GM19324 (cell line): ENCODE measurements around the gene RAB12.
"Not testable (repeated sequence)": the region's sequence is repeated elsewhere in the genome, so short reads cannot be mapped to it uniquely, and the experiment has no call there.

Experiments
- ATAC-seq: cut with Tn5 transposase; IDR thresholded peaks from one replicate; pipeline ENCODE4 v1.9.1; 2021; ENCODE audit warnings: mild to moderate bottlenecking, moderate library complexity; ENCODE audit not compliant: unreplicated experiment, low FRiP score

RAB12 gene, protein sequence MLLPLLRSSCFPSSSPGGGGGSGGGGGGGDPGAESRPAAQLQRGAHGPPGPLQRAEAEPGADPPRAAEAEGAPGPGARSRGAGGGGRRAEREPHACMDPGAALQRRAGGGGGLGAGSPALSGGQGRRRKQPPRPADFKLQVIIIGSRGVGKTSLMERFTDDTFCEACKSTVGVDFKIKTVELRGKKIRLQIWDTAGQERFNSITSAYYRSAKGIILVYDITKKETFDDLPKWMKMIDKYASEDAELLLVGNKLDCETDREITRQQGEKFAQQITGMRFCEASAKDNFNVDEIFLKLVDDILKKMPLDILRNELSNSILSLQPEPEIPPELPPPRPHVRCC

DNA sequence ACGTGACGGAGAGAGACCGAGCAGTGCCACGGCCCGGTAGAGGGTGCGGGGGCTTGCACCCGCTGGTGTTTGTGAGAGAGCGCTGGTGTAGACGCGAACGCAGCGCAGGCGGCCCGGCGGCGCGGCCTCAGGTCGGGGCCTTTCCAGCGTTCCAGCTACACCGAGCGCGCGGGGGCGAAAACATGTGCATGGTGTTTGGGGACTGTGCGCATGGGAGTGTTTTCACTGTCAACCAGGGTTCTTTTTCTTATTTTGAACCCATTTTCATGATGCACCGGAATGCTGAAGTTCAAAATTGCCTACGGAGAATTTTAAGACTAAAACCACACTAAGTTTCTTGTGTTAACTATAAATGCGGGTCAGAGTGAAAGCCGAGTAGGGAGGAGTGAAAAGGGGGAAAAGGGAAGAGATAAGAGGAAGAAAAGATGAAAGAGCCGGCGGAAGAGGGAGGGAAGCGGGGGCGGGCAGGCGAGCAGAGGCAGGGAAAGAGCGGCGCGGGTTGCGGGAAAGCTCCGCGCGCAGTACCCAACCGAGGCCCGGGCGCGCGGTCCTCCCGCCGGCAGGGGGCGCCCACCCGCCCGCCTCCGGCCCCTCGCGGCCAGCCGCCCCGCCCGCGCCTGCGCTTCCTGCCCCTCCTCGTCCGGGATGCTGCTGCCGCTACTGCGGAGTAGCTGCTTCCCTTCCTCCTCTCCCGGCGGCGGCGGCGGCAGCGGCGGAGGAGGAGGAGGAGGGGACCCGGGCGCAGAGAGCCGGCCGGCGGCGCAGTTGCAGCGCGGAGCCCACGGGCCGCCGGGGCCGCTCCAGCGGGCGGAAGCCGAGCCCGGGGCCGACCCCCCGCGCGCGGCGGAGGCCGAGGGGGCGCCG, at the start of gene RAB12:
RAB12 (plus strand) TSS at position 643 of the 864 bp plus-strand sequence; CDS start at position 646, 3 bp downstream.
- peak; percentile 81 for ATAC-seq

DNA sequence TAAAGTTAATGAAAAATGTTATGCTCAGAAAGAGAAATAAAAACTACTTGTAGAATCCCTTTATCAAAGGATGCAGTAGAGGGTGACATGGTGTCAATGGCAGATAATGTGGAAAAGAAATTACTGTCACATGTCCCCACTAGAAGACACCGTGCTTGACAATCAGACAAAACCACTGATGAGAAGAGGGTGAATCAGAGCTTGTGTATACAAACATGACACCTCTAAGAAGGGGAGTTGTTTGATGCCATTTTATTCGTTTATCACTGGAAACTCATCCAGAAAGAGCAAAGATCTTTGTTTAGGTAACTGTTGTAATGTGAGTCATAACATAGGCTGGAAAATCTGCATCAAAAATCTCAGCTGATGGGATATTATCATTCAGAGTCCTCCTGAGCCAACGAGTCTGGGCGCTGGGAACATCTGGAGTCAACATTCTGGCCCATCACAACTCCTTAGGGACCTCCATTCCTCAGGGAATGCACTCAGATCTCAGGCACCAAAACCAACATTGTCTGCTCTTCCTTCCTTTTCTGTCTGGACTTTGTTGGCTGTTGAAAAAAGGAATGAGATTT, 49.5 kb upstream of the RAB12 start:
- ATAC-seq = no peak

DNA sequence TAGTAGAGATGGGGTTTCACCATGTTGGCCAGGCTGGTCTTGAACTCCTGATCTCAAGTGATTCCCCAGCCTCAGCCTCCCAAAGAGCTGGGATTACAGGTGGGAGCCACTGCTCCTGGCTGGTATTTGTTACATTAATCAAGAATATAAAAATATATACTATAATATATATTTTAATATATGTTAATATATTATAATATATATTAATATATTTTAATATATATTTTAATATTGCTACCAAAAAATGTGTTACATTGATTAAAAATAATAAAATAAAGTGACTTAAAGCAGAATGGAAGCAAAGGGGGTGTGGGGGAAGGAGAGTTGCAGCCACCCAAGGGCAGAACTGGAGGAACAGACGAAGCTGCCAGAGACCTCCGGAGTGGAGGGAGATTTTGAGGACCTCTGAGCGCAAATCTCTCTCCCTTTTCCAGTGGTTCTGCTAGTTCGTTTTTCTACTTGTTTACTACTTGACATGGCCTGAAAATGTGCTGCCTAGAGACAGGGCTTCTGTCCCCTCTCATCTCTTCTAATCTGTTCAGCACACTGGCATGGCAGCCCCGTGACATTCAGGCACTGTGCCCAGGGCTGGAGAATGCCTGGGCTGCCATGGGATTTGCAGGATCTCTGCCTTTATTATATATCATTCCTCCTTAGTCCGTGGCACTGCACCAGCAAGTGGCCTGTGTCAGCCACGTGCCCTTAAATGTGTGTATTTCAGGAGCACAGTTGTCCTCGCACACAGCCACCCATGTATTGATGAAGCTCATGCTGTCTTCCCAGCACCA, 47.9 kb upstream of the RAB12 start:
- no peak for ATAC-seq

DNA sequence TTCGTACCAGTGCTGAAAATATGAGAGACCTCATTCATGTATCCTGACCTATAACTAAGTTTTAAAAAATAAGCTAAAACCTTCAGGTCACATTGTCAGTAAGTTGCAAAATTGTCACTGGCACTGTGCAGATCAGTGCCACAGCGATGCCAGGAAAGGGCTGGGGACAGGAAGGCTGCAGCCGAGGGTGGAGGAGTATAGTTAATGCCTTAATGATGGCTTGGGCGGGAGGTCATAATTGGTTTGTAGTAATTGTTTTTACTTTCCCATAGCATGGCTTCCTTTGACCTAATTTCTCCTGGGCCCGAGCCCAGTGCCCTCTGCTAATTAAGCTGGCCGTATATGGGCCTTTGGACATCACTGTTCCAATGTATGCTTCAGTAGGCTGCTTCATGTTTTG, 47.2 kb upstream of the RAB12 start:
- no peak for ATAC-seq

DNA sequence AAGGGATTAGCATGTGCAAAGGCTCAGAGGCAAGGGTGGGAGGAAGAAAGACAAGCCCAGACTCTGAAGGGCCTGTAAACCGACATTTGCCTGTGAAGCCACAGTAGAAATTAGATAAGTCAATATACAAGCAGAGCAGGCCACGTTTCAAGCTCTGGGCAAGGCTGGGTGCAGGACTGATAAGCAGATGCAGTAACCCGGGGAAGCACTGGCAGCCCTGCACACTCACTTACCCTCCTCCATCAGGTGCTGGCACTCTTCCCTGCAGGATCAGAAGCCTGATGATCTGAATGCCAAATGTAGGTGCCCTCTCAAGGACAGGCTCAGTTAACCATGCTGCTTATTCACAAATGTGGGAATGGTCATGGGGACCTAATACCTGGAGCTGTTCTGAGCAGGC, 46.3 kb upstream of the RAB12 start:
- ATAC-seq = no peak

DNA sequence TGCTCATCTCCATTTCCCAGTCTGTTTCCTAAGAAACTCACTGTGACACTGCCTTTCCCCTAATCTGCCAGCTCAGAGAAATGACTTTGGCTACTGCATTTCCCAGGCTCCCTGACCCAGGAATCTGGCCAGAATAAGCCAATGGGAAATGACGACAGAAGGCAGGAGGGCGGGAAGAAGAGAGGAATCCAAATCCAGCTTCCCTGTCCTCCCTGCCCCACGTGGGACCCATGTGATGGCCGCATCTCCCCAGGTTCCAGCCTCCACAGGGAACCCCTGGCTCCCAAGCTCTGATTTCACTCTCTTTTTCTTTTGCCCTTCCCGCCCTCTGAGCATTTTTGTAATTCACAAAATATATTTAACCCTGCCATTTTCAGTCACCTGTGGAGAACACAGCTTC, 37.8 kb upstream of the RAB12 start:
- ATAC-seq = no peak

DNA sequence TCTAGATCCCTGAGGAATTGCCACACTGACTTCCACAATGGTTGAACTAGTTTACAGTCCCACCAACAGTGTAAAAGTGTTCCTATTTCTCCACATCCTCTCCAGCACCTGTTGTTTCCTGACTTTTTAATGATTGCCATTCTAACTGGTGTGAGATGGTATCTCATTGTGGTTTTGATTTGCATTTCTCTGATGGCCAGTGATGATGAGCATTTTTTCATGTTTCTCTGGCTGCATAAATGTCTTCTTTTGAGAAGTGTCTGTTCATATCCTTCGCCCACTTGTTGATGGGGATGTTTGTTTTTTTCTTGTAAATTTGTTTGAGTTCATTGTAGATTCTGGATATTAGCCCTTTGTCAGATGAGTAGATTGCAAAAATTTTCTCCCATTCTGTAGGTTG, 35.5 kb upstream of the RAB12 start:
- ATAC-seq = not testable (repeated sequence)

DNA sequence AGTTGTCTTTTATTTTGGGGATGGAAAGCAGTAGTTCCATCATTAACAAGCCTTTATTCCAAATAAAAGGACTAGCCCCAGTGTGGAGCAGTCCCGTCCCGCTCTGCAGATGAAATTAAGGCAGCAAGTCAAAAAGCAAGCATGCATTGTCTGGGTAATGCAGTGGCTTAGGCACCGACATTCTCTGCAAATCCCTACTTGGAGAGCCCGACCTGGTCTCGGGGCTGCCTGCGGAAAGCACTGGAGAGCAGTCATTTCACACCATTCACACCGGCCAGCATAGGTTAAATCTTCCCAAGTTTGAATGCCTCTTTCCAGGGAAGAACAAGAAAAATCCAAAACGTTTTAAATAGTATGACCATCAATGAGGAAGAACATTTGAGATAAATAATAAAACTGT, 24.4 kb upstream of the RAB12 start:
- no peak for ATAC-seq

DNA sequence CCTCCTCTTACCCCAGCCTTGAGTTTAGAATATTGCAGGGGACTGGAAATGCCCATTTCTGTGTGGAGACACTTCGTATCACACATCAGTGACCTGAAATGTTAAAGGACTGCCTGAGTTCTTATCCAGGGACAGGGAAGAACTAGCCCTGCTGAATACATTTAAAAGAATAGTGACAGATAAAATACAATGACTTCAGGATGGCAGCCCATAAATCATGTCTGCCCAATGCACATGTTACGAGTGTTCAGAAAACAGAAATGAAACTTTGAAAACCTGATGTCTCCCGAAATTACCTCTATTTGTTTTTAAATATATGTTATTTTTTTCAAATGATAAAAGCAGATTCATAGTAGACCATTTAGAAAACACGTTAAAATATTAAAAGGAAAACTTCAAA, 22.3 kb upstream of the RAB12 start:
- ATAC-seq = no peak

DNA sequence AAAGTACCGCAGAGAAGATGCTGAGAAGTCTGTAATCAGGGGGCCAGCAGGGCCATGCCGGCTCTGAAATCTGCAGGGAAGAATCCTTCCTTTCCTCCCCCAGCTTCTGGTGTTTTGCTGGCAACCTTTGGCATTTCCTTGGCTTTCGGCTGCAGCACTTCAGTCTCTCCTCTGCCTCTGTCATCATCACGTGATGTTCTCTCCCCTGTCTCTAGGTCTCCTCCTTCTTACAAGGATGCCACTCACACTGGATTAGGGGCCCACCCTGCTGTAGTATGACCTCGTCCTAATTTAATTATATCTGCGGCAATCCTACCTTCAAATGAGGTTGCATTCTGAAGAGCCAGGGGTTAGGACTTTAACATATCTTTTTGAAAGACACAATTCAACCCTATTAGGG, 13.8 kb upstream of the RAB12 start:
- no peak for ATAC-seq

DNA sequence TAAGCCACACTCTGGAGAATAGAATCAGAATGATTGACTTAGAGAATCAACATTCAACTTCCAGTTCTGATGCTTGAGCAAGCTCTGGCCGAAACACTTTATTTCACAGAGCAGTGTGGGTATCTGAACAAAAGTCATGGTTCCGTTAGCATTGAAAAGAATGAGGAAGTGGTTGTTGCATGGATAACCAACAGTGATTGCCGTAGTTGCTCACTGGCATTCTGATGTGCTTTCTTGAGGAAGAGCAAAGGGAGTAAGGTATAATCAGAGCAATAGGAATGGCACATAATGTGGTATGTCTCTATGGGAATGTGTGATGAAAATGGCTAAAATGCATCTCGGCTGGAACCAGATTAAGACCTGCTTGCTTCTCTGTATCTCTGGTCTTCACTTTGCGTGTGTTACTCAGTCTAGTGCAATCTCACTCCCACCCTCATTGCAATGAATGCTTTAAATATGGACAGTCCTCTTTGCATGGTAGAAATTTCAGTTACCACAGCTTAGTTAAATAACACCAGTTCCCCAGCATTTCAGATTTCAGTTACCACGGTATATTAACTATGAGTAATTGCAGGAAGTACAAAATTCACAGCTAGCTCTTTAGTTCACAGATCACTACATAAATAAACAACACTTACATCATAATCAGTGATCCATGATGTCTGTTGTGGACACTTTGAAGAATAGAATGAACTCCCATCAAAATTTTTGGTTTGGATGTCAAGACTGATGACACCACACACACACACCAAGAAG, 7.8 kb upstream of the RAB12 start:
- ATAC-seq = peak; percentile 64

DNA sequence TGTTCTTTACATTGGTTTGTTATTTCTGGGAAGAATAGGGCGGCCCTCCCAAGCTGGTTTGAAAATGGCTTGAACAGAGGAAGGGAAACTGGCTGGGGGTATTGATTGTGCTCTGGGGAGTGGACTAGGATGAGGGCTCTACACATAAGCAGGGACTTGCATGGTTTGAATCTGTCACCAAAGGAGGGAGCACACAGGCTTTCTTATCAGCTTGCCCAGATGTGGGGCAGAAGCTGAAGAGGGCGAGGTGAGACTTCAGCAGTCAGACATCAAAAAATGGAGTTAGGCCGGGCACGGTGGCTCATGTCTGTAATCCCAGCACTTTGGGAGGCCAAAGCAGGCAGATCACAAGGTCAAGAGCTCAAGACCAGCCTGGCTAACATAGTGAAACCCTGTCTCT, 7.2 kb upstream of the RAB12 start:
- ATAC-seq = peak; percentile 21

DNA sequence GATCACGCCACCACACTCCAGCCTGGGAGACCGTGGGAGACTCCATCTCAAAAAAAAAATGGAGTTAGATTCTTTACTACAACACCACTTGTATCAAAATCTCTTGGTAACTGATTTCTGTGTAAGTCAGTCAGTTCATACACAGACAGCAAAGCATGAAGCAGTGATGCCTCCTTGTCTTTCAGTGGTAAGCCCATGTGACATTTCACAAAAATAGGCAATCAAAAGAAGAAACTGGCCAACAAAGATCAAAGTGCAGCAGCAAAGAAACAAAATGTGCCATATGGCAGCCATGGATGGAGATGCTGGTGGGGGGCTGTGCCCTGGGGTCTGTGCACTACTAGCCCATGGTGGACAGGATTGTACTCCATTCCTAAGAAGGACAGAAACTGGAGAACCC, 6.7 kb upstream of the RAB12 start:
- ATAC-seq = no peak

DNA sequence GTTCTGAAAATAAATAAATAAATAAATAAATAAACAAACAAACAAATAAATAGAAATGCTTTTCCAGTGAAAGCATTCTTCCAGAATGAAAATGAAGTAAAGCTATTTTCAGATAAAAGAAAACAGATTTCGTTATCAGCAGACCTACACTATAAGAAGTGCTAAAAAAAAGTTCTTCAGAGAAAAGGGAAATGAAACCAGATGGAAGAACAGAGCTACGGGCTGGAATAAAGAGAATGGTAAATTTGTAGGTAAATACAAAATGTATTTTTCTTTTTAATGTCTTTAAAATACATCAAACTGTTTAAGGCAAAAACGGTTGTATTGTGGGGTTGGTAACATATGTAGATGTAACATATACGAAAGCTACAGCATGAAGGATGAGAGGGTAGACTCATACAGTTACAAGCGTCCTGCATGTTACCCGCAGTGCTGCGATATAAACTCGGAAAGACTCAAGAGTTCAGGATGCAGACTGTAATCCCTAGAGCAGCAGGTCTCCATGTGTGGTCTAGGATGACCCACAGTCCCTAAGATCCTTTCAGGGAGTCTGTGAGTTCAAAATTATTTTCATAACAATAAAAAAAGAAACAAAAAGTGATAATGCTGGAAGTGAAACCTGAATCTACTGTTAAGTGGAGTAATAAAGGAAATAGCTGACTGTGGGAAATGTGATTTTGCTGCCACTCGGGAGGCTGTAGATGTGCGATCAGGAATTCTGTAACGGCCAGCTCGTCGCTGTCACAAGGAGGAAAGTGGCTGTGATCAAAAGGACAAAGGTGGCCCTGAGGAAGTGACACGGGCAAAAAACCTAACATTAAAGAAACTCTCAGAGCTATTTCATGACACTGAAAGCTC, 5.3 kb upstream of the RAB12 start:
- no peak for ATAC-seq

DNA sequence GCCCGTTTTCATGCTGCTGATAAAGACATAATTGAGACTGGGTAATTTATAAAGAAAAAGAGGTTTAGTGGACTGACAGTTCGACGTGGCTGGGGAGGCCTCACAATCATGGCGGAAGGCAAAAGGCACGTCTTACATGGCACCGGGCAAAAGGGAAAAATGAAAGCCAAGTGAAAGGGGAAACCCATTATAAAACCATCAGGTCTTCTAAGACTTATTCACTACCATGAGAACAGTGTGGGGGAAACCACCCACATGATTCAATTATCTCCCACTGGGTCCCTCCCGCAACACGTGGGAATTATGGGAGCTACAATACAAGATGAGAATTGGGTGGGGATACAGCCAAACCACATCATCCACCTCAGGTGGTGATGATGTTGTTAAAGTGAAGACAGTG, 3.3 kb upstream of the RAB12 start:
- ATAC-seq = no peak

DNA sequence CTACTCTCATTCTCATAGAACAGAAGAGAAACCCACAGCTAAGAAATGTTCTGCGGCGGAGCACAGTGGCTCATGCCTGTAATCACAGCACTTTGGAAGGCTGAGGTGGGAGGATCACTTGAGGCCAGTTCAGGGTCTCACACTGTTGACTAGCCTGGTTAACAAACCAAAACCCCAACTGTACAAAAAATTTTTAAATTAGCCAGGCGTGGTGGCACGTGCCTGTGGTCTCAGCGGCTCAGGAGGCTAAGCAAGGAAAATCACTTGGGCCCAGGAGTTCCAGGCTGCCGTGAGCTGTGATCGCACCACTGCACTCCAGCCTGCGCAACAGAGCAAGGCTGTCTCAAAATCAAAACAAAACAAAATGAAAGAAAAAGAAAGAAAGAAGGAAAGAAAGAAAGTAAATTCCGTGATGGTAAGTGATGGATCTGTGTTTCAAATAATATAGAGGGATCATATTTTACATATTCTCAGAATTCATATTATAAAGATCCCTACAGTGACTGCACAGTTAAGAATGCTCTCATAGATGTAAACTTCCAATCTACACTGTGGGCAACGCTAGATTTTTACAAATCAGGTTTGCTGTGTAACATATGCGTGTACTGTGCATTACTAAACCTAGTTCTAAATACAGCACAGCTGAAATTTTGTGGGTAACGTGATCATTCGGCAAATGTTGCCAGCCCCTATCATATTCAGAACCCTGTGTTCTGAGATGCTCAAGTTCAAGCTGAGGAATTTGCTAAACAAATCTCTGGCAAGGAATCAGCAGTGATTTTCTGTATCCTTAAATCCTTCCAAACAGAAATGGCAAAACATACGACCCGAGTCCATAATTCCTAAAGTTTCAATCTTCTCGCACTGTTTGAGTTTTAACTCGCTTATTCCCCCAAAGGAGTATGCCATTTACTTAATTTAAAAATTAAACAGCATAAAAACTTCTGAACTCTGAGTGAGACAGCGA, 1.2 kb upstream of the RAB12 start:
- ATAC-seq = no peak

DNA sequence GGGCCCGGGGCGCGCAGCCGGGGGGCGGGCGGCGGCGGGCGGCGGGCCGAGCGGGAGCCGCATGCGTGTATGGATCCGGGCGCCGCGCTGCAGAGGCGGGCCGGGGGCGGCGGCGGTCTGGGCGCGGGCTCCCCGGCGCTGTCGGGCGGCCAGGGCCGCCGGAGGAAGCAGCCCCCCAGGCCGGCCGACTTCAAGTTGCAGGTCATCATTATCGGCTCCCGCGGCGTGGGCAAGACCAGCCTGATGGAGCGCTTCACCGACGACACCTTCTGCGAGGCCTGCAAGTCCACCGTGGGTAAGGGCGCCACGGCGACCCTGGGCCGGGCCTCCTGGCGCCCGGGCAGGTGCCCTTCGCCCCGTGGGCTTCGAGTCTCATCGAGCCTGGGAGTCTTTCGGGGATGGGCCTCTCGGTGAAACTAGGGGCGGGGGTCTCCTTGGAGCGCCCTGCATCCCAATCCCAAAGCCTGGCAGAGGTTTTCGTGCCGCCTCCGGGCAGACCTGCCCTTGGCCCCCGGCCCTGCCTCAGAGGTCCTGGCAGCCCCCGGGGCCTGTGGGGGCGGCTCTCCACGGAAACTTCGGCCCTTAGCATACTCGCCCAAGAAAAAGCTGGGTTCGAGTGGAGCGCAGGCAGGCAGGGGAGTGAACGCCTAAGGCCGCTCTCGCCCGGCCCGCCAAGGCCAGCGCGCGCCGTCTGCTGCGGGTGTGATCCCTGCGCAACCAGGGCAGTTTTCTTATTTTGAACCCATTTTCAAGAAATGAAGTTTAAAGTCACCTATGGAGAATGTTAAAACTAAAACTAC, 622 bp downstream of the RAB12 start:
- ATAC-seq = peak; percentile 12
